ENCODE results near the gene GSTM1.

- no peak for TF ChIP-seq EZH2 (IDR thresholded peaks at IDR 0.05; ENCODE audit: borderline replicate concordance, low read depth, low read length, severe bottlenecking)
- no peak for TF ChIP-seq POLR2A (IDR thresholded peaks at IDR 0.05; ENCODE audit: low read depth, low read length)
- no peak for TF ChIP-seq MYC (IDR thresholded peaks at IDR 0.05; ENCODE audit: low read depth, low read length)
- TF ChIP-seq MAX (IDR thresholded peaks at IDR 0.05; ENCODE audit: insufficient read depth, insufficient read length) = no peak
- TF ChIP-seq CTCF (IDR thresholded peaks at IDR 0.05; ENCODE audit: extremely low read depth in 1 of 2, insufficient read depth in 1 of 2, low read depth in 1 of 2, low read length in 2 of 2) = no peak
- no peak for TF ChIP-seq POLR2AphosphoS5 (IDR thresholded peaks at IDR 0.05; ENCODE audit: insufficient read depth, low read depth, low read length)
- TF ChIP-seq FOS (IDR thresholded peaks at IDR 0.05; ENCODE audit: borderline replicate concordance, insufficient read depth, low read length) = no peak
- no peak for TF ChIP-seq GATA2 (IDR thresholded peaks at IDR 0.05; ENCODE audit: insufficient read depth, insufficient read length, low read depth, low read length)
- TF ChIP-seq JUN (IDR thresholded peaks at IDR 0.05; ENCODE audit: borderline replicate concordance, insufficient read depth, insufficient read length, low read depth) = no peak
Measured at GRCh38 chr1:109642626-109643025, 45.0 kb upstream of the GSTM1 start.

Data from endothelial cell of umbilical vein (primary cell).